GM03348 (cell line): ENCODE measurements around the gene TRIM10.
"Not testable (repeated sequence)": the region's sequence is repeated elsewhere in the genome, so short reads cannot be mapped to it uniquely, and the experiment has no call there.

Source experiments
- DNase-seq: peaks from one replicate; pipeline ENCODE4 v3.0.0; 2012; ENCODE audit warnings: low spot score

The TRIM10 gene

DNA sequence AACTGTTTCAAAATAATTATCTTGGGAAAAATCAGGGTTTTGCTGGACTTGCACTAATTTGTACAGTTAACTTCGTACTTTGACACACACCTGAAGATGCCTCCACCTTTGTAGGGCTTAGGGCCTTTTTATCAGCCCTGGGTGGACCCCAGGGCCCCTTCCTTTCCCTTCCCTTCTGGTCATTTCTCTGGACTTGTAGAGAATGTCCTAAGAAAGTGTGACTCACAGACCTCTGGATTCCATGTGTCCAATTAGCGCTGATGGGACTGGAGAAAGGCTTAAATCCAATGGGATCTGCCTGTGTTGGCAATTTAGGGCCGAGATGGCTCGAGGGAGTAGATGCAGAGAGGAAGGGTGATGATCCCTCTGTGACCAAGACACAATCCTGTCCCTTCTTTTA is 11.7 kb upstream of the TRIM10 start:
- DNase-seq: no peak

DNA sequence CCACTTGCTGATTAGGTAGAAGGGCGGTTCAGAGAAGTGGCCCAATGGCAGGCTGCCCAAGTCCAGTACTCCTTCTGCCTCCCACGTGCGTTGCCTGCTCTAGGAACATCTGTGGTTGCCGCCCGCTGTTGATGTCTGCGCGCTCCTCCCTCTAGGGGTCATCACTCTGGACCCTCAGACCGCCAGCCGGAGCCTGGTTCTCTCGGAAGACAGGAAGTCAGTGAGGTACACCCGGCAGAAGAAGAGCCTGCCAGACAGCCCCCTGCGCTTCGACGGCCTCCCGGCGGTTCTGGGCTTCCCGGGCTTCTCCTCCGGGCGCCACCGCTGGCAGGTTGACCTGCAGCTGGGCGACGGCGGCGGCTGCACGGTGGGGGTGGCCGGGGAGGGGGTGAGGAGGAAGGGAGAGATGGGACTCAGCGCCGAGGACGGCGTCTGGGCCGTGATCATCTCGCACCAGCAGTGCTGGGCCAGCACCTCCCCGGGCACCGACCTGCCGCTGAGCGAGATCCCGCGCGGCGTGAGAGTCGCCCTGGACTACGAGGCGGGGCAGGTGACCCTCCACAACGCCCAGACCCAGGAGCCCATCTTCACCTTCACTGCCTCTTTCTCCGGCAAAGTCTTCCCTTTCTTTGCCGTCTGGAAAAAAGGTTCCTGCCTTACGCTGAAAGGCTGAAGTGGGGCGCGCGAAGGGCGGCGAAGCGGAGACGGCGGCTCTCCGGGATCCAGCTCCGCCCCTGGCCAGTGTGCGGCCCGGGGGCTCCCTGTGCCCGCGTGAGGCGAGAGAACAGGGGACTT is 10.9 kb upstream of the TRIM10 start:
- no peak for DNase-seq

DNA sequence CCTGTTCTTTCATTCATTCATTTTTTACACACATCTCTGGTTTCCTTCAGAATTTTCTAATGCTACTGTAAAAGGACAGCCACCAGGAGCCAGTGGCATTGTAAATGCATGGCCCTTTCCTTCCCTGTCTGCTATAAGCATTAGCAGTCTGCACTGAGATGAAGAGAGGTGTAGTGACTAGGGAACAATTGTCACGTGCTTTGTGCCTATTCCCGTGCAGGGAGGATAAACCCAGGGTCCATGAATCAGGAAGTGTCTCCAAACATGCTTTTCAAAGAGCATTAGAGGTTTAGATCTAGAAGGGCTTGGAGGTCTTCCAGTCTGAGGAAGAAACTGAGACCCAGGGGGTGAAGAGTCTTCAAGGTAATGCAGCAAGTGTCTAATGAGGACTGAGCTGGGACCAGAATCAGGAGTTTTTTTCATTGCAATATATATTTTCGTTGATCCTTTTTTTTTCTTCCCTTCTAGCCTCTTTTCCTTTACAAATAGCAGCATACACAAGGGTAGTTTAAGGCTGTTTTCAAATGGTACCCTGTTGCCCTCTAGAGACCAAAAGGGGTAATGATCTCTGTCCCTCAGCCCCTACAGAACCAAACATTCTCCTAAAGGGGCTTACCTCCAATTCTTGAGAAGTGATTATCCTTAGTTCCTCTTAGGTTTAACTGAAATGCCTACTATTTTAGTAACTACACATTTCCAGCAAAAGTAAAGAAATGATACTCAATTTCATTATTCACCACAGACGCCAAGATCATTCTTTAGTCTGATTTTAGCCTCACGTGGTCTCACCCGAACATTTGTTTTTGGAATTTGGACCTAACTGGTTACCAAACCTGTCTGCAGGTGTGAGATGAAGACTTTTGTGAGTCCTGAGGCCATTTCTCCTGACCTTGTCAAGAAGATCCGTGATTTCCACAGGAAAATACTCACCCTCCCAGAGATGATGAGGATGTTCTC is 8.9 kb upstream of the TRIM10 start:
- DNase-seq: peak; percentile 77

DNA sequence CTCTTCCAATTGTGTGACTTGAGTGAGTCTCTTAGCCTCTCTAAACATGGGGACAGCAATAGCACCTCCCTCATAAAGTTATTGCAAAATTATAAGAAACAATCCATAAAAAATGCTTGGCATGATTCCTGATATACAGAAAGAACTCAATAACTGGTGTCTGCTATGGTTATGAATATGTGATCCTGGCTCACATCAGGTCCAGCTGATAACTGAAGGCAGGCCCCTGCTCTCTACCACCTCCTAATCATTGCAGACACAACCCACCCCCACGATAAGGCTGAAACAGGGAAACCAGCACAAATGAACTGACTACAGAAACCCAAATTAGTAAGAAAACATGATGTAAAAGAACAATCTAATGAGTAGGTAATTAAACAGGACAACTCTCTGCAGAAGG is 7.7 kb upstream of the TRIM10 start:
- DNase-seq: no peak

DNA sequence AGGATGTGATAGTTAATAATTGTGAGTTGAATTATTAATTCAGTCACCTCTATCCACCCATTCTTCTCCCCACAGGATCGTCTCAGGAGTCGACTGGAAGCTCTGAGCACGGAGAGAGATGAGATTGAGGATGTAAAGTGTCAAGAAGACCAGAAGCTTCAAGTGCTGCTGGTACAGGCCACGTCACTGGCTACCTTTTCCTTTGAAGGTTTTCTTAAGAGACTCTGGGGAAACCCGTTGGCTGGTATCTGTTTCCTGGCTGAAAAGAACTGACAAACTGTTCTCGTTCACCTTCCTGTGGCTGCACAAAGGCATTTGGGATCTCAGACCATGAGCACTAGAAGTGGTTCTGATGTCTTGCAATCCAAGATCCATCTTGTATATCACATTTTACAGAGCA is 6.1 kb upstream of the TRIM10 start:
- DNase-seq: no peak

DNA sequence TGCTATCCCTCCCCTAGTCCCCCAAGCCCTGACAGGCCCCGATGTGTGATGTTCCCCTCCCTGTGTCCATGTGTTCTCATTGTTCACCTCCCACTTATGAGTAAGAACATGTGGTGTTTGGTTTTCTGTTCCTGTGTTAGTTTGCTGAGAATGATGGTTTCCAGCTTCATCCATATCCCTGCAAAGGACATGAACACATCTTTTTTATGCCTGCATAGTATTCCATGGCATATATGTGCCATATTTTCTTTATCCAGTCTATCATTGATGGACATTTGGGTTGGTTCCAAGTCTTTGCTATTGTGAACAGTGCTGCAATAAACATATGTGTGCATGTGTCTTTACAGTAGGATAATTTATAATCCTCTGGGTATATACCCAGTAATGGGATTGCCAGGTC is 4.2 kb upstream of the TRIM10 start:
- DNase-seq: not testable (repeated sequence)

DNA sequence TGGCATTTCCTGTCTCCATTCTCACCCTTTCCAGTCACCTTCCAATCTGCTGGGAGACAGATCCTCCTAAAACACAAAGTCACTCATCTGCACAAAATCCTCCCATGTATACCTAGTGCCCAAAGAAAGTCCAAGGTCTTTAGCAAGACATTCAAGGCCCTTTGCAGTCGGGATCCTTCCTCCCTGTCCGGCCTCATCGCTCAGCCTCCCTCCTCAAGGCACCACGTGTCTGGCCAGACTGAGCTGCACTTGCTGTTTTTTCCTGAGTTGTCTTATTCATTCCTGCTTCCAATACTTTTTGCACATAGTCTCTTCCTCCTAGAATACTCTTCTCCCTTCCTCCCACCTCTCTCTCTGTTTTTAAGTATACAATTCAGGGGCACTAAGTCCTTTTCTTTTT is 3.7 kb upstream of the TRIM10 start:
- DNase-seq: no peak

DNA sequence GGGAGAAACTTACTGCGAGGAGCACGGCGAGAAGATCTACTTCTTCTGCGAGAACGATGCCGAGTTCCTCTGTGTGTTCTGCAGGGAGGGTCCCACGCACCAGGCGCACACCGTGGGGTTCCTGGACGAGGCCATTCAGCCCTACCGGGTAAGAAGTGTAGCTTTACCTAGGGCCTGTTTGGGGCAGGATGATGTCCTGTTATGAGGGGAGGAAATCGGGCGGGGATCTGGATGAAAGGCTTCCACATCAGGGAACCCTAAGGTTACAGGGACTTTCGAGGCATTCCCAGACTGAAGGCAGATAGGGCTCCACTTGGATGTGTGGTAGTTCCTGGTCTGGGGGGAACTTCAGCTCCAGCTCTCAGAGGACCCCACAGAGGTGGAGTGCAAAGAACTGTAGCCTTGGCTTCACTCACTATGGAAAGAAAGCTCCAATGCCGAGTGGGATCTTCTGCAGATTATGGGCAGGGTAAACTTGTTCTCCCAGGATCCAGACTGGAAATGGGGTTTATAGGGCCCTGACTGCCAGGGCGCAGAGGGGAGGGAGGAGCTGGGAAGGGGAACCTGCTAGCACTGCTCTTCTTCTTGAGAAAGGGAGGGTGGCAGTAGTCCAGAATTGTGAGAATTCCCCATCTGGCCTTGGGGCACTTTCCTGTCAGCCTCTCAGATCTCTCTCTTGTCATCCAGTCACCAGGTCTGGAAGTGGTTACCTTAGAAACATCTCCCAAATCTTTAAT is 3.1 kb upstream of the TRIM10 start:
- no peak for DNase-seq

DNA sequence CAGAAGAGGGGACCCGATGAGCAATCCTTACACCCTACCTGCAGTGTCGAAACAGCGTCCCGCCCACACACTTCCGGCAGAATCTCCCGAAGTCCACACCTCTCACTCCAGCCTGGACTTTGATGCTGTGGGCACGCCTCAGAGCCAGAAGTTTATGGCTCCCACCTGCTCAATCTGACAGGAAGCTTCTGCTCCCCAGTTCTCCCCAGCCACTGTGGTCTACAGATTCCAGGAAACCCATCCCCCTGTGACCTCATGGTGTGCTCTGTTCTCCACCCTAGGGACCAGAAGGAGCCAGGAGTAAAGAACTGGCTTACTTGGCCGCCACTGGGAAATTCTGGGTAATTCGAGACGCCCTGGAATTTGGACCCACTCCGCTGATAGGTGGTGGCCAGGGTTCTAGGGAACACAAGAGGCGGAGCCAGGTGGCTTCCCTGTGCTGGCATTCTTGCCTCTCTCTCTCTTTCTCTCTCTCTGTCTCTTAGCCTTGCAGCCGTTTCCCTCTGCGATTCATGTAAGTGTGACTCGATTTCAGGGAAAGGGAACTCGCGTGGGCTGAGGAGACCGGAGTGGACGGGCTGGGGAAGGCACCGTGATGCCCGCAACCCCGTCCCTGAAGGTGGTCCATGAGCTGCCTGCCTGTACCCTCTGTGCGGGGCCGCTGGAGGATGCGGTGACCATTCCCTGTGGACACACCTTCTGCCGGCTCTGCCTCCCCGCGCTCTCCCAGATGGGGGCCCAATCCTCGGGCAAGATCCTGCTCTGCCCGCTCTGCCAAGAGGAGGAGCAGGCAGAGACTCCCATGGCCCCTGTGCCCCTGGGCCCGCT is 2.3 kb upstream of the TRIM10 start, which contains the start of gene TRIM15:
Gene TRIM15 (plus strand): TSS at position 457 of the 828 bp plus-strand sequence. CDS start 139 bp downstream, at position 596.
- DNase-seq: no peak

DNA sequence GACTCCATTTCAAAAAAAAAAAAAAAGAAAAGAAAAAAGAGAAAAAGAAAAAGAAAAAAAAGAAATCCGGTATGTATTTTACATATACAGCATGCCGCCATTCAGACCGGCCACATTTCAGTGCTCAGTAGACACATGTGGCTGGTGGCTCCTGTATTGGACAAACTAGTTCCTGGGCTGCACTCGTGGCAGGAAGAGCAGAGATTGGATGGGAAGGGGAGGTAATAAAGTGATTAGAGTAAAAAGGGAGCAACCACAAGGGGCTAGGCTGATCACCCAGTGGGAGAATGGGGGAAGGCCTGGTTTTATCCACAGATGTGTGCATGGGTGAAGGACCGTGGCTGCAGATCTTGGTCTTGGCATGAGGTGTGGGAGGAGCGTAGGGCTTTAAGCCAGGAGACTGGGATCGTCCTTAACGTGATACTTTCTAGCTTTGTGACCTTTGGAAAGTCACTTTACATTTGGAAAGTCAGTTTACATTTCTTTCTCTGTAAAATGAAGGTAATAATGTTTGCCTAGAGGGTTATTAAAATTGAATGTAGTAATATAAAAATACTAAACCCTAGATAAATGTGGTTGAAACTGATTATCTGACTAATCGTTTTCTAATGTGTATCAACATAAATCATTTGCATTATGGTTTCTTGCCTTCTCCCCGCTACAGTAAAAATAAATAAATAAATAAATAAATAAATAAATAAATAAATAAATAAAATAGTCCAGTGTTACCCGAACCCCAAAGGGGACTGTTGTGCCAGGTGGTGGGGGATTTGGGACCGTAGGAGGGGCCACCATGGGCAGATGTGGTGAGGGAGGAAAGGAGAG is 1.5 kb upstream of the TRIM10 start:
- DNase-seq: no peak

DNA sequence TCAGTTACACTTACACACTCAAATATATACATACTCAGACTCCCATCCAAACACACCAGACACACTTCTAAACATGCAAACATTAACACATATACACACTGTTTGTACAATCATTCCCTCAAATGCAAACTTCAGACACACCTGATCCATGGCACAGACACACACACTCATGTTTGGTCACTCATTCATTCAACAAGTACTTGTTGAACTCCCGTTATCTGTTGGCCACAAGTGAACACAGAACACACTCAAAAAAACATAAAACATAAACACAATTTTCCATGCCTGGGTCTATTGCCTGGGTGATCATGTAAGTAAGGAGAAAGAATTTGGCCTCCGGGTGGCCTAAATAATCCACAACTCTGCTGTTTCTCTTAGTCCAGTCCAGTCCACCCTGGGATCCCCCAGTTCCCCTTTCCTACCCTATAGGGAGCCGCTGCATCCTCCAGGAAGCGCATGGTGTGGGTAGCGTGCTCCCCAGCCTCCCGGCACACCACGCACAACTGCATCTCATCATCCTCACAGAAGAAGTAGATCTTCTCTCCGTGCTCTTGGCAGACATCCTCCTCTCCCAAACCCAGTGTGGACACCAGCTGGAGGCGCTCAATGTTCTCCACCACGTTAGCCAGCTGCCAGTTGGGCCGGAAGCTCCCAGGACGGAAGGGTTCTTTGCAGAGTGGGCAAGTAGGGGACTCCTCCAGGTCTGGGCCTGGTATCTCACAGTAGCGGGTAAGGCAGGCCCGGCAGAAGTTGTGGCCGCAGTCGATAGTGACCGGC is 815 bp downstream of the TRIM10 start:
- no peak for DNase-seq

DNA sequence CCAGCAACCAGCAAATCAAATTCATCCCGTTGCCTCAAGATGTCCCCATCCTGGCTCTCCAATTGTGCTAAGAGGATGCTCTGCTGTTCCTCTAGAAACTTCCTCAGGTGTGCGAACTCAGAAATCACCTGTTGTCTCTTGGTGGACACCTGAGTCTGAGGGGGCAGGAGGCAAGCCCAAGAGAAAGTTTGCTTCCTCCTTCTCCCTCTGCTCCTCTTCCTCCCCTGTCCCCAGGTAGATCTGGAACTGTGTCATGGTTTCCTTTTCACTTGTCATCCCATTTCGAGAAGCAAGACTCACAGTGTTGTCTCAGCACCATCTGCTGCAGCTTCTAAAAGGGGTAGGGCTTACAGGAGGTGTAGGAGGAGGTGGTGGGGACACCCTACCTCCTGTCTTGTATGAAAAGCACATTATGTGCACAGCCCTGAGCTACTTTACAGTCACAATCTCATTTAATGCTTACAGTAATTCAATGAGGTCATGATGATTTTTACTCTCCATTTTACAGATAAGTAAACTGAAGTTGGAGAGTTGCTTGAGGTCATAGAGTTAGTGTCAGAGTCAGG is 2.5 kb downstream of the TRIM10 start:
- DNase-seq: no peak

DNA sequence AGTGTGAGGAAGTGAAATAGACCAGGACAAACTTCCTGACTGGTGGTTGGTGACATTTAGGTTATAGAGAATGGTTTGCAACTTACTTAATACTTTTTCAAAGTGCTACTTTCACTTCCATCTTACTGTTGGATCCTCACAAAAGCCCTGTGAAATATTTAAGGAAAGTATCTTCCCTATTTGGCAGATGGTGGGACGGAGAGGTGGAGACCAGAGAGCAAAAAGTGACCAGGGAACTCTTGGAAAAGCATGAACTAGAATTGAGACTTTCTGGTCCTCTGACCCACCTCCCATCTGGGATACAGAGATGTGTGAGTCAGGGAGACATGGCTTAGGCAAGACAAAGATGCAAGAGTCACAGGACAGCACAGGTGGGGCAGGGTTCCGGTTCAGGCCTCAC is 3.0 kb downstream of the TRIM10 start:
- DNase-seq: no peak

DNA sequence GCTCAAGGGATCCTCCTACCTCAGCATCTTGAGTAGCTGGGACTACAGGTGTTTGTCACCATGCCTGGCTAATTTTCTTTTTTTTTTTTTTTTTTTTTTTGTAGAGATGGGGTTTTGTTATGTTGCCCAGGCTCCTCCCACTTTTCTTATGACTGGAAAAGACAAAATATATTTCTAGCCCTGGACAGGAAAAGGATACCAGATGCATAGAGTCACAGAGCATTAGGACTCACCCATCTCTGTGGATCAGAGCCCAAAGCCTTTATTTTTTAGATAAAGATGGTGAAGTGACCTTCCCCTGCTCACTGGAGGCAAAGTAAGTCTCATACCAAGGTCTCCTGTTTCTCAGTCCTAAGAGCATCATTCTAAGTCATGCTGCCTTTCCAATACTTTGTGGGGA is 3.4 kb downstream of the TRIM10 start:
- DNase-seq: peak; percentile 37

DNA sequence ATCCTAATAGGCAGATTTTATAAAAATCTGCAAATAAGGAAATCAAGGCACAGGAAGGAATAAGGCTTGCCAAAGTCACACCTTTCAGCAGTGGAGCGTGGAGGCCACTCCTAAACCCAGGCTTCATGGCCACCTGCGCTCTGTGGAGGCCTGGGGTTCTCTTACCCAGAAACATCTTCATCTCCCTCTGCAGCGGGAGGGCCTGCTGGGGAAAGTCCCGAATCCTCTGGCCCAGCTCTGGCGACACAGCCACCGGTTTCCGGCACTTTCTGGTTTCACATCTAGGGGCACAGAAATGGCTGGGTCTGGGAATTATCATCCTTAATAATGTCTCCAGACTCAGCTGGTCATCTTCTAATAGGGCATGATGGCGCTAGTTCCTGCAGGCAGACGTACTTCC is 4.2 kb downstream of the TRIM10 start:
- DNase-seq: no peak

DNA sequence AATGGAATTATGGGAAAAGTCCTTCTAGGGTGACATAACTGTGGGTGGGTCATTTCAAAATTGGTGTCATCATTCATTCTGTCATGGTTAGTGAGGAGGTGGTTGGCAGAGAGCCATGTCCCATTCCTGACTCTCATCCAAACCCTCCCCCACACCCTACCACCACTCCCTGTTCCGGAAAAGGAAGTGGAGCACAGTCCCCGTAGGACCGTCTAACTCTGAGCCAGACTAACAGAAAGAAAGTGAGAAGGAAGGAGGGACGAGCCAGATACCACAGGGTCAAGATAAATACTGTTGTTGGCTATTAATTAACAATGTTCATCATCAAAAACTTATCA is 4.8 kb downstream of the TRIM10 start:
- DNase-seq: peak; percentile 48

DNA sequence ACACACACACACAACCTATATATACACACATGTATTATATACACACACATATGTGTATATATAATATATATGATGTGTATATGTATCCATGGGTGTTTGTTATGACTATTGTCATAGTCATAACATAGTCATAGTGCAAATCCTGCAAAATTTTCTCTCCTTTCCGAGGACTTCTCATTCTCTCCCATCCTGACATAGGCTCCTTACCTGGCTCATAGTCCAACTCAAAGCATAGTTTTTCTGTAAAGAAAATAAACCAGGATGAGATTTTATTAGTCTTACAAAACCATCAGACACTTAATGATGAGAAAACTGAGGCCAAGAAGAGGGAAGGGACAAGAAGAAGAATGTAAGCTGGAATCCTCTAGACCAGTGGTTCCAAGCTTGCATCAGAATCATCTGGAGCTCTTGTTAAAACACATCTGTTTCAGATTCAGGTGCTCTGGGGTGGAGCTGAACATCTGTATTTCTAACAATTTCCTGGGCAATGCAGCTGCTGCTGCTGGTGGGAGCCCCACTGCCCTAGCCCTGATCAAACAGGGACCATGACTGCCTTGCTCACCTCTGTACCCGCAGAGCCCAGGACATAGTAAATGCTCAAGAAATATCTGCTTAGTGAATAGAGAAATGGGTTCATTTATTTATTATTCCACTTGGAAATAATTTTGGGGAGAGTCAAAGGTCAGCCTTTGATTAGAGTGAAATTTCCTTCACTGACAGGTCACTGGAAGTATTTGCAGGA is 5.3 kb downstream of the TRIM10 start:
- DNase-seq: no peak

DNA sequence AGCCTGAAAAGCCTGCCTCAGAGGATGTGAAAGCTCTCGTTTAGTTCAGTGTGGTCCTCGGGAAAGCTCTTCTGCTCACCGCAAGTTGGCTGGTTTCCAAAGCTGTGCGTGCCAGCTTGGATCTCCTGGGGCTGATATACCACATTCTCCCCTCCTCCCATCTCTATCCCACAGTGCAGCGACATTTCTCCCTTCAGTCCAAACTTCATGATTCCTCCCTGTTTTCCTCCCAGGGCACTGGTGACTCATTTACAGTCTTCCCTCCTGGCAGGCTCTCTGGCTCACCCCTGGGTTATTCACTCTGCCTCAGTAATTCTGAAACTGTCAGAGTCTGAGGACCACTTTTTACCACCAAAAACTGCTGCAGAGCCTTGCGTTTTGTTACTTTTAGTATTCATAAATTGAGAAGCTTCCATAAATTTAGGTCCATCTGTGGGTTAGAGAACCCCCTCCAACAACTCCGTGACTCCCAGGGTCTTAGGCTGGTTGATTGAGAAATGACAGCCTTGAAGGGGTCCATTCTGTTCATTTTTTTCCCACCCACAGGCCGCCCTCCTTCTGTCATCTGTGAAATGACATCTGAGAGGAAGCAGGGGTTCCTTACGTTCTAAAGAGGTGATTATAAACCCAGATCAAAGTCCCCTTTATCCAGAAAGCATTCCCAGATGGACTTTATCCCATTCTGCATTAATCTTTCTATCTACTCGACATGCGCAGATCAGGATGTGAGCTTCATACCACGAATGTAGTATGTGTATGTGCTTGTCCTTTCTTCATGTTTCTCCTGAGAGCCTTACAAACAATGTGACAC is 6.1 kb downstream of the TRIM10 start:
- peak; percentile 88 for DNase-seq
